GM21825 (cell line): ENCODE results near the gene HSPBP1.

Experiments
- ATAC-seq: cut with Tn5 transposase; IDR thresholded peaks from one replicate; pipeline ENCODE4 v1.9.1; 2021; ENCODE audit warnings: mild to moderate bottlenecking, moderate library complexity; ENCODE audit not compliant: unreplicated experiment

HSPBP1 gene

DNA sequence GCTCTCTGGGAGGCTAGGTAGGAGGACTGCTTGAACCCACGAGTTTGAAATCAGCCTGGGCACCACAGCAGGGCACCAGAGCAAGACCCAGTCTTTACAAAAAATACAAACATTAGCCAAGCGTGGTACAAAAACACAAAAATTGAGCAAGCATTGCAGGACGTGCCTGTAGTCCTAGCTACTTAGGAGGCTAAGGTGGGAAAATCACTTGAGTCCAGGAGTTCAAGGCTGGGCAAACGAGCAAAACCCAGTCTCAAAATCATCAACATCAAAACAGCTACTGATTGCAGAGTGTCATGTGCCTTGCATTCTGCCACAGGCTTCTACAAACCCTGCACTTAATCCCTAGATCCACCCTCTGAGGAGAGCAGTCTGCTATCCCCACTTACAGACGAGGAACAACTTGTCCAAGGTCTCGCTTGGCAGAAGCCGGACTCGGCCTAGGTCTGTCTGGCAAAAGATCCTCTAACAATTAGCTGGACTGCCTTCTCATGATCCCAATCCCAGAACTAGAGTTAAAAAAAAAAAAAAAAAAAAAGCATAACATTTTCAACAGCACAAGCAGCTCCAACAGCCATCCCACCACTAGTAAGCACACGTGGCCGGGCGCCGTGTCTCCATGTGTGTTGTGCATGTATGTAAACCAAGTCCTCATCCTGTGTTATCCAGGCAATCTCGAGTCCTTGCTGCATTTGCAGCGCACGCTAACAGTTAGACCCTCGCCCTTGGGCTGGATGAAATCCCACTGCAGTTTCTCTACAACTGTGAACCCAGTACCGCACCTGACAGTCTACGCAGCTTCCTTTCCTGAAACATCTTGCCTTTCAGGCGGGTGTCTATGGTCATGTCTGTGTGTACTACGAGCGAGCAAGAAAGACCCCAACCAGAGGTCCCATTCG lies 23.1 kb downstream of the HSPBP1 start:
- ATAC-seq: no peak

DNA sequence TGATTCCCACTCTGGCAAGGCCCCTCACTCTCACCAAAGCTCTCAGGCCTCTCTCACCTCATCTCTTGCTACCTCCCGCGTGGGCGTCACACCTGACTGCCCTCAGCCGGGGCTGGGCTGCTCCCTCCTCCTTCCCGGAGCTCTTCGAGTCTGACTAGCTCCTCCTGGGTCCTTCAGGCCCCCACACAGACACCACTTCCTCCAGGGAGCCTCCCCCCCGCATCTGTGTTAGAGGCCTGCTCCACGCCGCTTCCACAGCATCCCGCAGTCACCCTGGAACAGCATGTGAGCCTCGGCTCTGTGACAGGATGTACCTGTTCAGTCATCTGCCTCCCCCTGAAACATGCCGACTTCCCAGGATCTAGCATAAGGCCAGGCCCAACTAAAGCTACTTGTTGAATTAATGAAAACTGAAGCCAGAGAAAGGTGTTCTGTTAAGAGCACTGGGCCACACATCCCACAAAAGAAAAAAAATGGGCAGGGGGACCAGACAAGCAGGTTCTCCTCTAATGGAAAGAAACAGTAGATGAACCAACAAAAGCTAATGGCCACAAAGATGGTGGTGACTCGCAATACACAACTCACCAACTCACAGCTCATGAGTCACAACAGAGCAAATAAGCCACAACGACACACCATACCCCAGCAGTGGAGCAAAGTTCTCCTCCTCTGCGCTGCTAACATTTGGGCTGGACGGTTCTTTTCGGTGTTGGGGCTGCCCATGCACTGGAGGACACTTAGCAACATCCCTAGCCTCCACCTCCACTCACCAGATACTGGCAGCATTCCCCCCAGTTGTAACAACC lies 24.1 kb downstream of the HSPBP1 start:
- ATAC-seq: no peak

DNA sequence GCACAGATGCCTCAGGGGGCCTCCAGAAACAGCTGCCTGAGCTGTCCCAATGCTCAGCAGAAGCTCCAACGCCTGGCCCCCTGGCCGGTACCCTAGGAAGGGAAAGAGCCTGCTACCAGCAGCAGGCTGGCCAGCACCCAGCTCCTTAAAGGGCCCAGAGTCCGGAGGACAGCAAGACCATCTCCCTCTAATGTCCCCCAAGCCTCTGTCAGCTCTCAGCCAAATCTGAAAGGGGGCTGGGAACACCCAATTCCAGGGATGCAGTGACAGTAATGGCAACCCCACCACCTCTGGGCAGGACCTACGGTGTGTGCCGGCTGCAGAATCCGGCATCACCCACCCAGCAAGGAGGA lies 25.3 kb downstream of the HSPBP1 start:
- ATAC-seq: no peak

DNA sequence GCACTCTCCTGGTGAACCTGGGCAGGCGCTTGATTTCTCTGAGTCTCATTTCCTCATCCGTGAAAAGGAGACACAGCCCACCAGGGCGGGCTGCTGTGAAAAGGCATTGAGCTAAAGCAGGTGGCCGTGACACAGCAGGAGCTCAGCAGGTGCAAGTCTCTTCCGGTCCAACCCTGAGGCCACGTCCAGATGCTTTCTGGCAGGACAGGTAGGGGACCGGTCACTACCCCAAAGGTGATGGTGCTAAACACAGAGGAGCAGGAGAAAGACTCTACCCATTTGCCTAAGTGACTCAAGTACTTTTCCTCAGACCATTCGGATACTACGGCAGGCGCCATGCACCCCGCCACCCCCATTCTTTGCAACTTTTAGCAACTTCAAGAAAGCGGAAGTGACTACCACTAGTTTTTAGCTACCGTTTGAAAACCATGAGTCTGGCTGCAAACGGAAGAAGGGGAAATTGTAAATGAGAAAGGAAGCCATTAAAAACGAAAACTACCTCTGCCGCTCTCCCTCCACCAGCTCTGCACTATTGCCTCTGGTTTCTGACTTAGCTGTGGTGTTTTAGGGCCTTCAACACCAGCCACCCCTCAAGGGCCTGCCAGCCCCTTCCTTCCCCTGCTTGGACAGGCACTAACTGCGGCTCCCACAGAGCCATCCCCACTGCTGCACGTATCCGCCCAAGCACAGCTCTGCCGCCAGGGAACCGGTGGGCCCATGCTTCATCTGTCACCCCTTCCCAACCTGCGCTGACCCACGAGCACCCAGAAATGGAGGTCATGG lies 25.9 kb downstream of the HSPBP1 start:
- ATAC-seq: peak; percentile 31

DNA sequence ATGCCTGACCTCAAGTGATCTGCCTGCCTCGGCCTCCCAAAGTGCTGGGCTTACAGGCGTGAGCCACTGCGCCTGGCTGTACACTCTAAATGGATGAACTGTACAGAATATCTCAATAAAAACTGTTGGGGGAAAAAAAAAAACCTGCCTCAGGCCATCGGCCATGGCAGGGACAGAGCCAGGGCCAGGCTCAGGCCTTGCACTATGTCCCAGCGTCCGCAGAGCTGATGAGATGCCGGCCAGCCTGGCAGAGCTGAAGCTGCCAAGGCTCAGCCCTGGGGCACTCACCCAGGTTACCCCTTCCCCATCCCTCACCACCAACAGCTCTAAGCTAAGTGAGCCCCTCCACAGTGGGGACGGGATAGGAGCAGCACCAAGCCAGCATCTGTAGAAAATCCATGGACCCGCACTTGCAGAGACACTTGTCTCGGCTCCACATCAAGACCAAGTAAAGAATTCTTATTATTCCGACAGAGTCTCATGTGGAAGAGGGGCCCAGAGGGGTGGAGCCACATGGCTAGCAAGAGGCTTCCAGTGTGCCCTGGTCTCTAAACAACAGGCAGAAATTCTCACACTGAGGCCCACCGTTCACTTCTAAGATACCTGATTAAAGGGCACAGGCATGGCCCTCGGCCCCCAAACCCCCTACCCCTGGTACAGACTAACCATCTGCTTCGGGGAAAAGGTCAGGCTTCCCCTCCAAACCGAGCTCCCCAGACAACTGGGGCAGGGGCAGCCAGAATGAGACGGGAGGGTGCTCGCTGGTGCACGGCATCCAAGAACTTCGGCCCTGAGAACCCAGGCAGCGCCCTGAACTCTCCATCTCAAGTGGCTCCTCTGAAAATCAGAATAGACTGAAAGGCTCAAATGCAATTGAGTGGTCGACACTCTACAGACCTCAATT lies 26.9 kb downstream of the HSPBP1 start:
- no peak for ATAC-seq

DNA sequence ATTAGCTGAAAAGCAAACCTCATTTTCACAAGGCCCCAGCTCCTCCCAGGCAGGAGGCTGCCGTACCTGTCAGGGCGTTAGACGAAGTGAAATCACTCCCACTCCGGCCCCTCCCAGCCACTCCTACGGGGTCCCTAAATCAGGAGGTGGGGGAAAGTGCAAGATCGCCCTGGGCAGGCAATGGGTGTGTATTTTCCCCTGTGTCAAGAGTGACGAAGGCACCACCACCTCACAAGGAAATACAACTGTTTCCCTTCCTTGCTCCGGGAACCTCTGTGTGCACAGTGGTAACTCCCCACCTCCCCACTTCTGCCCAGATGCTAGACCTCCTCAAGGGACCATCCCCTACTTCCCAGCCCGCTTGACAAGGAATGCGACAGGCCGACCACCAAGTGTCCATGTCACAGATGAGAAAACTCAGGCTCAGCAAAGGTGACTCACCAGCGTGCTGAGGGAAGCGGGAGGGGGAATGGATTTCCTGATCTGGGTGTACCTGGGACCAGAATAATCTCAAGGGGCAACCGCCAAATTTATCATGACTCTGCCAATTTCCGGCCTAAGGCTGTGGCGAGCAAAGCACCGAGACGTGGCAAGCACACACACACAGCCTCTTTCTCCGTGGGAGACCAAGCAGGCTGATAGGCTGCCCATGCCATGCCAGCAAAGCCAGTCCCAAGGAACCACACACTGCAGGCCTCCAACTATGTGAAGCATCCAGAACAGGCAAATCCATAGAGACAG lies 28.4 kb downstream of the HSPBP1 start:
- no peak for ATAC-seq

DNA sequence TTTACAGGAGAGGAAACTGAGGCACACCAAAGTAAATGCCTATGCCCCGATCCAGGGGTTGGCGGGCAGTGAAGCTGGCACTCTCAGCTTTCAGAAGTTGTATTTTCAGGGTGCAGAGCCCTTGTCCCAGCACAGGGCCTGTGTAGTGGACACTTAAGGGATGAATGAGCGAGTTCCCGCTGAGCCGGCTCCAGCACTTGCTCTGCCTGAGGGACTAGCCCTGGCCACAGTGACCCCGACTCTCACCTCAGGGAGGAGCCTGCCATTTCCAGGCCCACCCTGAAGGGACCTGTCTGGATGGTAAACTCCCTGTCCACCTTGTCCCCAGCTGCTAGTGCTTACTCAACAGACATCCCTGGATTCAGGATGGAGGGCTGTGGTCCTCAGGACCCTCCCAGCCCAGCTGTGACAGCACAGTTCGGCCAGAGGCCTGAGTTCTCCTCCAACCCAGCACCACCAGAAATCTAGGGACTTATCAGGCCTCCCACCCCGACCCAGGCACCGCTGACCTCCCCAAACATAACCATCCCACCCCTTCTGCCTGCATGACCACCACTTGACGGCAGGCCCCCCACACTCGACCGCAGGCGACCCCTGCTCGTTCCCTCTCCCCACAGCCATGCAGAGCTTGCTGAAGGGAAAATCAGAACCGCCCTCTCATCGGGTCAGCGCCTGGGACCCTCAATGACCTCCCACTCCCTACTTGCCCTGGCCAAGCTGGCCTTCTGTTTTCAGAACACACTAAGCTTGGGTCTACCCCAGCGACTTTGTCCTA lies 29.5 kb downstream of the HSPBP1 start:
- ATAC-seq: no peak

DNA sequence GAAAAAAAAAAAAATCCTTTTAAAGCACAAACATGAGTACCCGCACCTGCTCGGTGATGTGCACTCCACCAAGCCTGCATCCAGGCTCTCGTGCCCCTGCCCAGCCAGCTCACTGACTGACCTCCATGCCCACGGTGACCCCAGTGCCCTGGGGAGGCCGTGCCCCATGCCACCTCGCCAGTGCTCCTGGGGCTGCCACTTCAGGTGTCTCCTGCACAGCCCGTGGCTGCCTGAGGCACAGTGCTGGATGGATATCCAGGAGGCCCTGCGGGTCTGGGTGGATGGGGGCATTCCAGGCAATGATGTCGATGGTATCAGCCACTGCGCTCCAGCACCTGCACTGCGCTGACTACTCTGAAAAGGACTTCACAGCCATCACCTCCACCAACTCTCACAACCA lies 30.1 kb downstream of the HSPBP1 start:
- ATAC-seq: no peak

DNA sequence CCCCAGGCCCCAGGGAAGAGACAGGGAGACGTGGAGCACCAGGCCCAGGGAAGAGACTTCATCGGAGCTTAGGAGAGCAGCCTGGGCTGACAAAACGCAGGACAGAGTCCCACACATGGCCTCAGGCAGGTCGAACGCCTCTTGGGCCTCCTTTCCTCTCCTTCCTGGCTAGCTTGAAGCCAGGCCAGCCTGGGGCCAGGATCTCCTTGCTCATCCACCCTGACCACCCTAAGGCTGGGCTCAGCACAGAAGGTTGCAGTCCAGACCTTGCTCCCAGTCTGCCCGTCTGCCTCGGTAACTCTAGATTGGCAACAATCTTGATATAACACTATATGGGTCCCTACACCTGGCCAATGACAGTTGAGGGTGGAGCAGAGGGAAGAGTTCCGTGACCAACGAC lies 31.2 kb downstream of the HSPBP1 start:
- ATAC-seq: no peak

DNA sequence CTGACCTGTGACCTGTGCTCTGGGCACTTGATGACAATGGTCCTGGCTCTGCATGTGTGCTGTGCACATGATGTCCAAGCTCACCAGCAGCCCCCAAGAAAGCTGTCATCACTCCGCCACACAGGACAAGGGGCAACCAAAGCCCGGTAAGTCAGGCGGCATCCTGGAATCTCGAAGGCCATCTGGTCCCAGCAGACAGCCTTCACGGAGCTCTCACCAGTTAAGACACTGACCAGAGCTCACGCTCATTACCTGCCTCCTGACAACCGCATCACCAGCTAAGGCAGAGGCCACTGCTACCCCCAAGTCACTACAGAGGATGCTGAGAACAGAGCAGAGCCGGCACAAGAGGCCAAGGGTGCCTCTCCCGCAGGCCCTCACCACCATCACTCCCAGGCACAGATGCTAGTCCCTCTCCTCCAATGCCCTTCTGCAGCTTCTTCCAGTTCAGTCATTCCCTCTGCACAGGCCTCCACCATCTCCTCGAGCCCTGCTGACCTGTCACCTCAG lies 31.7 kb downstream of the HSPBP1 start:
- ATAC-seq: no peak

DNA sequence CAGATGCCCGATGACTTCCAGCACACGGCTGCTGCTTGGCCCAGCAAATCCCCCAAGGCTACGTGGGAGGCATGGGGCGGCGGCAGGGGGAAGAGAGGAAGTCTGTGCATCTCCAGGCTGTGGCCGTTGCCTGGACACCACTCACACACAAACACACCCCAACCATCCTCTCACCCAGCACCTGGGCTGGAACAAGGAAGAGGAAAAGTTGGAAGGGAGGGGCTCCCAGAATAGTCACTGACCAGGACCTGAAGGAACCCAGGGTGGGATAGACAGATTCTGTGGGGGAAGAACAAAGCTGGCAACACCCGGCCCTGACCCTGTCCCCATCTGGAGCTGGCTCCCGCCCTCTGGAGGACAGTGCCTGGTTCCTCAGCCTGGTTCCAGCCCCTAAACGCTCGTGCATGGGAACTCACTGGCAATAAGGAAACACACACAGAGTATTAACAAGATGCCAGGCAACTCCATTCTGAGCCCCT lies 32.2 kb downstream of the HSPBP1 start:
- no peak for ATAC-seq

DNA sequence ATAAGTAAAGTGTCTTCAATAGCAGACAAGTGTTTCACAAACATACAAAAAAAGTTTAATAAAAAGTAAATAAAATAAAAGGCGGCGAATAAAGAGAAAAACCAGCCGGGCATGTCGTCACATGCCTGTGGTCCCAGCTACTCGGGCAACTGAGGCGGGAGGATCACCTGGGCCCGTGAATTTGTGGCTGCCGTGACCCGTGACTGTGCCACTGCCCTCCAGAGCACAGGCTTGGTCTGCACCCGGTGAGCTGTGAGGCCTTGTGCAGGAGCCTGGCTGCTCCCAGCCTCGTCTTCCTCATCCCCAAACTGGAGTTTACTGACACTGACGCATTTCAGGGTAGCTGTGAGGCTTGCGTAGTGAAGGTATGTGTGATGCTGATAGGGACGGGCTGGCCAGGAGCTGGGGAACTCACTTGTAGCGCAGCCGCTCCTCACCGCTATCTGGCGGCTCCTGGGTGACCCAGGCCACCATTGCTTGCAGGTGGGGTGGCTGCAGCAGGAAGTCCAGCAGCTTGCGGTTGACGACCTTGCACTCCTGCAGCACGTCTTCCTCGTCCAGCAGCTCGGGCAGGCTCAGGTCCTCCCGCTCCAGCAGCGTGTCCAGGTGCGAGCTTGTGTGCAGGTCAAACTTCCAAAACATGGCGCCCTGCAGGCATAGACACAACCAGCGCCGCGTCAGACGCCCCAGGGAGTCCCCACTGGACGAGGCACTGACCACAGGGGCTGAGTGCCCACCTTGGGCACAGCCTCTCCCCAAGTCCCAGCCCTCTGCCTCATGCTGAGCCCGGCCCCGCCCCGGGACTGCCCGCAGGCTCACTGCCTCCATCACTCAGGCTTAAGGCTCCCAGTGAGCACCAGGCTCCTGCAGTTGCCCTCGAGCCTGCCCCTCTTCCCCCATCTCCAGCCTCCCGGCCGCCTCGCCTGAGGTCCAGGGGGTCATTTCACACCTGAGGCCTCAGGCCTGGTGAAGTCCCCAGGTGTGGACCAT lies 33.2 kb downstream of the HSPBP1 start:
- no peak for ATAC-seq

DNA sequence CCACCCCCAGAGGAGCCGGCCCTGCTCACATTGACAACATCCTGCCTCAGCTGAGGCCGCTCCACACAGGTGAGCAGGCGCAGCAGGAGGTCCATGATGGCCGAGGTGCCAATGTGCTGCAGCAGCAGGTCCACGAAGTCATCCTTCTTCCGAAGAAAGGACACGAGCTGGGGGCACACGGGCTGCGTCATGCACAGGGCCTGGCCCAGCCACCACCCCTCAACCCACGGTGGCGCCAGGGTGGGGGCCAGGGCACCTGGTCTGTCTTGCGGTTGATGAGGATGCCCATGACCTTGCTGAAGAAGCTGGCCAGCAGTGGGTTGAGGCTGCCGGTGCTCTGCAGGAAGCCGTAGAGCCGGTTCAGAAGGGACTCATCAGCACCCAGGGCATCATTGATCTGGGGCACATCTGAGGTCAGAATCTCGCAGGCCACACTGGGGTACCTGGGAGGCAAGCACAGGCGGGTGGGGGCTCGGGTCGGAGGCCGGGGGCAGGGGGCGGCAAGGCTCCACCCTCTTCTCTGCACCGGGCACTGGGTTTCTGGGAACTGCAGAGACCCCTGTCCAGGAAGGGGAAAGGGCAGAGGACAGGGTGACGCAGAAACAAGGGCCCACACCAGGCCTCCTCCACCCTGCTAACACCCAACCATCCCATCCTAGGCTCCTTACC lies 34.5 kb downstream of the HSPBP1 start:
- ATAC-seq: no peak

DNA sequence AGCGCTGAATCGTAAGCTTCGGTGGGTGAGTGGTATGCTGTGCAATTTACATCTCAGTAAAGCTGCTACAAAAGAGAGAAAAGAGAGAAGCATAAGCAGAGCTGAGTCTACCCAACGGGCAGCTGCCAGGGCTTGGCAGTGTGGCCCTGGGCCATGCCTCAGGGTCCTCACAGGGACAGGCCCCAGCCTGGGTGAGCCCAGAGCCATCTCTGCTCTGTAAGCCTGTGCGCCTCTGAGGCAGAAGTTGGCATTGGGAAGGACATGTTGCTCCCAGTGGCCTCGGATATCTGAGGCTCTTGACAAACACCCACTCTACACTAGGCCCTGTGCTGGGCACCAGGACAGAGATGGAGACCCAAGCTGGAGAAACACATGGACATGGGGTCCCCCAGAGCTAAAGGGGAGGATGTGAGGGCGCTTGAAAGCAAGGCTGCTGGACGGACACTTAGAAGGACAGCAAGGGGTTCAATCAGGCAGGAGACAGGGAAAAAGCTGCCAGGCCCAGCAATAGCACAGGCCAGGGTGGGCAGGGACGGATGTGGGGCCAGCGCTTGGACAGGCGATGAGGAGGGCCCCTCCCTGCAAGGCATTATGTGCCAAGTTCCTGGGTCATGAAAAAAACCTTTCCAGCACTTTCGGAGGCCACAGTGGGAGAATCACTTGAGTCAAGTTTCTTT lies 35.8 kb downstream of the HSPBP1 start:
- no peak for ATAC-seq

DNA sequence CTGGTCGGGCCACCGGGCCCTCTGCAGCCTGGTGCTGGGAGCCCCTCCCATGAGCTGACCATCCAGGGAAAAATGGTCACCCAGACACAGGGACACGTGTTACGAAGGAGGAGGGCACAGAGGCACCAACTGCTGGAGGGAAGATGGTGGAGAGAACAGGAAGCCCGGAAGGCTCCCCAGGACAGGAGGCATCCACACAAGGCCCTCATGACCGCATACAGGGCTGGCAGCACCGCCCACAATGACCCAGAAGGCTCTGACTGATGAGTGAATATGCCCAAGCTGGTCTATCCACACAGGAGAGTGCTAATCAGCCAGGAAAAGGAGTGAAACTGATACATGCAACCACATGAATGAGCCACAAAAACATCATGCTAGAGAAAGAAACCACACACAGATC lies 37.4 kb downstream of the HSPBP1 start:
- ATAC-seq: no peak

DNA sequence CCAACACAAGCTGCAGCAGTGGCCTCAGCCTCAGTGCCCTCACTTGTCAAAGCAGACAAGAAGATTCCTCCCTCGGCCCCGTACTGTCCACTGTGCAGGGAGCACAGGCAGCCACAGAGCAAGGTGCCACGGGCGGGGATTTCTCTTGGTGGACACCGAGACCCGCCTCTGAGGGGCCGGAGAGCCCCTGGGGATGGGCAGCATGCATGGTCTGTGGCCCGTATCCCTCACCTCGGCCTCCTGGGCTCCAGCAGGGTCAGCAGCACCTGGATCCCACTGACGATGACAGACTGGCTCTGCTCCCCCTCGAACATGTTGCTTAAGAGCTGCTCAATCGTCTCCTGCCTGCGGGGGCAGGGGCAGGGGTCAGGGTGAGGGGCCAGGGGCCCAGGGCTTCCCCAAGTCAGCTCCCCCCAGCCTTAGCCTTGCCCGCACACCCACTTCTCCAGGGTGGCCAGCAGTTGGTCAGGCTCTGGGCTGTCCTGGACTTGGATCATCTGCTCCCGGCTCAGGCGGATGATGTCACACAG lies 37.9 kb downstream of the HSPBP1 start:
- no peak for ATAC-seq
